GM21447 (cell line): ENCODE results near the gene CSNK2A2.

Experiments
- ATAC-seq: cut with Tn5 transposase; IDR thresholded peaks from one replicate; pipeline ENCODE4 v1.9.1; 2021; ENCODE audit not compliant: unreplicated experiment

The CSNK2A2 gene

DNA sequence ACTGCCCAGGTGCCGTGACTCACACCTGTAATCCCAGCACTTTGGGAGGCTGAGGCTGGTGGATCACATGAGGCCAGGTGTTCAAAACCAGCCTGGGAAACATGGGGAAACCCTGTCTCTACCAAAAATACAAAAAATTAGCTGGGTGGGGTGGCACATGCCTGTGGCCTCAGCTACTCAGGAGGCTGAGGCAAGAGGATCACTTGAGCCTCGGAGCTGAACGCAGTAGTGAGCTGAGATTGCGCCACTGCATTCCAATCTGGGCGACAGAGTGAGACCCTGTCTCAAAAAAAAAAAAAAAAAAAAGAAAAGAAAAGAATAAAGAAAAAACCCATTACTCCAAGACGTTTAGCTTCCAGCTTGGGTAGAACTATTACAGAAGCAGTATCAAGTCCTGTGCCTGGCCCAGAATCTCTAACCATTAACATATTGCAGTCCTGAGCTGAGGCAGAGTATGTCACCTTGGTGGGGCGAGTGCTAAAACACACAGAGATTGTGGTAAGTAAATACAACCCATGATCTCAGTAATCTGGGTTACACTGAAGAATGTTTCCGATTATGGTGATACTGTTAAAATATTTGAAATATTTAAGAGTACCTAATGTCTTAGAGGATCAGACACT is 45.5 kb downstream of the CSNK2A2 start:
- ATAC-seq, result no peak

DNA sequence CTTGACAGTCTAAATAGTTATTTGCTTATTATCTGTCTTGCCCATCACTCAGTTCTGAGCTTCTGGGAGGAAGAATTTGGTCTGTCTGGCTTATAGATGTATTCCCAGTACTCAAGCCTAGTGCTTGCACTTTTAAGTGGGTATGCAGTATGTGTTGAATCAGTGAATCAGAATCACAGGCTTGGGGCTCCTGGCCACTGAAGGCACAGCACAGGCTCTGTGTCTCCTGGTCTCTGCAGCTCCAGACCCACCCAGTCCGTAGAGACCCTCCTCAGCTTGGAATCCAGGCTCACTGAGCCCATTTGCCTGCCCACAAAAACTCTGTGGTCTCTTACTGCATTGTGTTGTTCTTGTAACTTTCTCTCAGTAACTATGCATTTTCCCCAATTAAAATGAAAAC is 49.4 kb downstream of the CSNK2A2 start:
- no peak for ATAC-seq

DNA sequence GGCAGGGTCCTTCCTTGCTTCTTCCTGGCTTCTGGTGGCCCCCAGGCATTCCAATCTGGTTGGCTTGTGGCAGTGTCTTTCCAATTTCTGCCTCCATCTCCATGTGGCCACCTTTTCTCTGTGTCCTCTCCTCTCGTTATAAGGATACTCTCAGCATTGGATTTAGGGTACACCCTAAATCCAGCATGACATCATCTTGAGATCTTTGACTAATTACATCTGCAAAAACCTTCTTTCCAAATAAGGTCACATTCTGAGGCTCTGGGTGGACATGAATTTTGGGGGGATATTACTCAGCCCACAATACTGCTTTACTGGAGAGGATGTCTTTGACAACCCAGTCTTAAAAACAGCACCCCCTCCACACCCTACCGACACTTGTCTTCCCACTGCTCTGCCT is 49.8 kb downstream of the CSNK2A2 start:
- ATAC-seq, result no peak

DNA sequence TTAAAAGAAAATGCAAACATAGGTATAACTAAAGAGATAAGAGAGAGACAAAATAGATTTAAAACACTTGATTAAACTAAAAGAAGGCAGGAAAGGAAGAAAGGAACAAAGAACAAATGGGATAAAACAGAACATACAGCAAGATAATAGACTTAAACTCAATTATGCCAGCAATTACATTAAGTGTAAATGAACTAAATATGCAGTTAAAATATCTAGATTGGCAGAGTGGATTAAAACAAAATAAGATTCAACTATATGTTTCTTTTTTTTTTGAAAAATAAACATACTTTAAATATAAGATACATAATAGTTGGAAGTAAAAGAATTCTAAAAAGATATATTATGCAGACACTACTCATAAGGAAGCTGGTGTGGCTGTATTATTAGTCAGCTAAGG is 59.1 kb downstream of the CSNK2A2 start:
- ATAC-seq, result no peak

DNA sequence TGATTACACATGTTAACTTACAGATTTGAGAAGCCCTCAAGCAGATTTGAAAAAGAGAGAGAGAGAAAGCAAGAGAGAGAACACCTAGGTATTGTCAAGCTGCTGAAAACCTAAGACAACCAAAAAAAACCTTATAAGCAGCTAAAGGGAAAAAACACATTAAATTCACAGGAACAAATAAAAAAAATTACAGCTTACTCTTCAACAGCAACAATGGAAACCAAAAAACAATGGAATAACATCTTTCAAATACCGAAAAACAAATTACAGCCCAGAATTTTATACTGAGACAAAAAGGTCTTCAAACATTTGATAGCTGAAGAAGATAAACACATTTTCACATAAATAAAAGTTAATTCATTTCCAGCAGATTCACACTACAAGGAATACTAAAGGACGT is 60.3 kb downstream of the CSNK2A2 start:
- ATAC-seq, result no peak

DNA sequence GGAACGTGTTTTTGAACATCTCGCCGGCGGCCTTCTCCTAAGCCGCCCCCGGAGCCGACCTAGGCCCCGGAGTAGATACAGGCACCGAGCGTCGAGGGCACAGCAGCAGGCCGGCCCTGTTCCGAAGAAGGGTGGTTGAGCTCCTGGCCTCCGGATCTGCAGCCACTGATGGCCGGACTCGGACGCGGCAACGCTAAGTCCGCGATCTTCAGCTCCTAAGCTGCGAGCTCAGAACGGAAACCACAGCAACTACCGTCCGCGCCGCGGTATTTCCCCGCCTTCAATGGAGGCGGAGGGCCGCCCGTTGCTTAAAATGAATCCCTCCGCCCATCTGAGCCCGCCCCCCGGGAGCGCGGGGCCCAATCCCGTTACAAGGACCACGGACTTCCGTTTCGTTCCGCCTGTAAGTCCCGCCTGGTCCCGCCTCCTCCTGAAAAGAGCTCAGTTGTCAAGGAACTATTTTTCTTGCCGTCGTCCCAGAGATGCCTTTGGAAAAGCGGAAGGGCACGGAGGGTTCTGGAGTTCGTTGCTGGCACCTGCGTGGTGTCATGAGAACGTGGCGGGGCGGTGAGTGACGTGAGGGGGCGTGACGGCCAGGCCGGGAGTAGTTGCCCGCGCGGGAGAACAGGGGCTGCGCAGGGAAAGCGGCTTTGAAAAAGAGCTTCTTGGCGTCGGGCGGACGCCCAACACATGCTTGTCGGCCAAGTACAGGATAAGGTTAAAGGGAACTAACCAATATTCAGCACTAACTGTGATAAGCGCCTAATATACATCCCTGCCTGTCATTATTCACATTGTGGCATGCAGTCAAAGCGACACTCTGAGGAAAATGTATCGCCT is 68.6 kb downstream of the CSNK2A2 start, which contains the start of gene CFAP20:
Gene CFAP20 (minus strand): TSS at position 285 of the 840 bp plus-strand sequence. CDS start 266 bp downstream, at position 19.
- ATAC-seq, result peak; percentile 78

DNA sequence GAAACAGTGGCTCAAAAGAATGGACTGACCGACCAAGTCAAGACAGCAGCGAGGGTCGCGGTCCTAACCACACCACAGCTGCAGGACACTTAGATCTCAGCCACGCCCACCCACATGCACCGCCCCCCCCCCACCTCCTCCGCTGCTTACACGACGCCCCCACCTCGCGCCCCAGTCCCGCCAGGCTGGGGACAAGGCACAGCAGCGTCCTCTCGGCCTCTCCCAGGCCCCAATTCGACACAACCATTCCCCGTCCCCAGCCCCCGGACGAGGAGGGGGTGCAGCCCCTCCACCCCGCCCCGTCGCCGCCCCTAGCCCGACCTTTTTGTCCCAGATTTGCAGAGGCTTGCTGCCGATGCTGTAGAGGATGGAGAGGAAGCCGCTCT is 69.2 kb downstream of the CSNK2A2 start:
- ATAC-seq, result peak; percentile 16

DNA sequence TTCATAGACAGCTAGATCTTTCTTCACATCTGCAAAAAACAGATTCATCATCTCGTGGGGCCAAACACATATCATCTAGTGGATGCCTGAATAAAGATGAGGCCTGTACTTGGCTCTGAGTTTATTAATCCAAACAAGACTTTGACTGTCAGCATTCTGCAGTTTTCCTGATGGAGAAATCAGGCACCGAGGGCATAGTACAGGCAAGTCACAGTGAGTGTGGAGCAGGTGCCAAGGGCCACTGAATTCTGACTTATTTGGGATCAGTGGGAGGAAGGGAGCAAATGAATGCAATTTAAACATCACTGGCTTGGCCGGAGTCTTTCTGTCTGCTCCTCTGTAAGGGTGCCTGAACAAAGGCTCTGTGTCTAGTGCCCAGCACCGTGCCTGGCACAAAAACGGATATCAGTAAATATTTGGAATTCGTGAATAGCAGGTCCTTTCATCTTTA is 69.7 kb downstream of the CSNK2A2 start:
- no peak for ATAC-seq

DNA sequence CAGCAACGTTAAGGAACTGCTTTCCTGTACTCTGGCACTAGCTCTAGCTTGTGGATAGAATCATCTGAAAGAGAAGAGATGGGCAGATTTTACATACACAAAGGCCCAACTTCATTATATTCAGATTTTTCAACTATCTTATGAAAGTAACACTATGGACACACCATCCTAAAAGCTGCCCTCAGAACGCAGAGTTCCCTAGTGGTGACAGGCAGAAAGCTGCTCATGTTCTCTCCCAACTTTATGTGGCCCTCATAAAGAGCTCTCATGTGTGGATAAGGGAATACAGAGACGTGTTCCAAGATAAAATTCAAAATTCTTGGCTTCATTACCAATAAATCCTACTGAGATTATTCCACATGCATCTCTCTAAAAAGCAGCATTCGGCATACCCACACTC is 70.3 kb downstream of the CSNK2A2 start:
- ATAC-seq, result no peak

DNA sequence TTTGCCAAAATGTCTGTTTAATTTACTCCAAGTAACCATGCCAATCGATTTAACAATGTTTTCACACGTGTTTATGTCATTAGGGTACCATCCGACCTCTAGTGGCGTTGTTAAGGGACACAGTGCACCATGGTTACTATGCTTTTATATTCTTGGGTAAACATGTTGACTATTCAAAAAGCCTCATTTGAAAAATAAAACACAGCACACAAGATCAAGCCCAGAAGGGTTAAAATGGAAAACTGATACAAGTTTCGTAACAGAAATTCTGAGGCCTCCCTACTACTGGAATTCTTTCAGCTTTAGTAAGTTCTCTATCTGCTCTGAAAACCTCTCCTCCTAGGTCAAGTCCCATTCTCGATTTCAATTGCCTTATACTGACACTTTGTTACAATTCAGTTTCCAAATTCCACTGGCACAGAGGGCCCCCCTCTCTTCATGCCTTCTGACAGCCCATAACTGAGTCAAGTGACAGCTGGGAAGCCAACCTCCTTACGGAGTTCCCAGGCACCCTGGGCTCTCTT is 70.8 kb downstream of the CSNK2A2 start:
- ATAC-seq, result no peak

DNA sequence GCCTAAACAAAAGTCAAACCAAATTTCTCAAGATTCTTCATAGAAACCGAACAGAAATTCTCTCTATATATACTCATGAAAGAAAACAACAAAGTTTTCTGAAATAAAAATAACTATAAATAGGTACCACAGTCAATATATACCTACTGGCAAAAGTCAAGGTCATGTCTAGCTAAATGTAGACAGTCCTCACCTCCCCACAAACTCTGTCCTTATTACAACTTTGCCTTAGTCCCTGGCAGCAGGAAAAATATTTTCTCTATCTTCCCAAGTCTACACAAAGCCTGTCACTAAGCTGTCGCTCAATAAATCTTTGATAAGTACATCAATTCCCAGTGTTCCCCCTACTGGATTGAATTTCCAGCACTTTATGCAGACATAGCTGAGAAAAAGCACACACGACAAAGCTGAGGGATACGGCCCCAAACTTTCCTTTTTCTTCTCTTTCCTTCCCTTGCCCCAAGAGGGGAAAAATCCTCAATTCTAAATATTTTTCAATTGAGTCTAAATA is 71.4 kb downstream of the CSNK2A2 start:
- ATAC-seq, result no peak

DNA sequence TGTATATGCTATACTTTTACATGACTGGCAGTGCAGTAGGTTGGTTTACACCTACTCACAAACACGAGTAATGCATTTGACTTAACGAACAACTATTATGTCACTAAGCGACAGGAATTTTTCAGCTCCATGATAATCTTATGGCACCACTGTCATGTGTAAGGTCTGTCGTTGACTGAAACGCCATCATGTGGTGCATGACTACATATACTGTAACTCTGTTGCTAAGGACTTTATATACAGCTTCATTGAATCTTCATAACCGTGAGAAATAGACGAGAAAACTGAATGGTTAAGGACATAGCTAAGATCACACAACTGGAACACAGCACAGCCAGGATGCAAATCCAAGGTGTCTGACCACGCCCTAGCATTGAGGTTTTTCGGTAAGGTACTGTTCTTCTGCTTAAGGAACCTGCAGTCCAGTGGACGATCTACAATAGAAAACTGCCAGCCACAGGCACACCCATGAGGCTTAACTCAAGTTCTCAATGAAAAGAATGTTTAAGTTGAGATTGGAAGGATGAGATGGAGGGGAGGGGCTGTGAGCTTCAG is 72.0 kb downstream of the CSNK2A2 start:
- ATAC-seq, result no peak

DNA sequence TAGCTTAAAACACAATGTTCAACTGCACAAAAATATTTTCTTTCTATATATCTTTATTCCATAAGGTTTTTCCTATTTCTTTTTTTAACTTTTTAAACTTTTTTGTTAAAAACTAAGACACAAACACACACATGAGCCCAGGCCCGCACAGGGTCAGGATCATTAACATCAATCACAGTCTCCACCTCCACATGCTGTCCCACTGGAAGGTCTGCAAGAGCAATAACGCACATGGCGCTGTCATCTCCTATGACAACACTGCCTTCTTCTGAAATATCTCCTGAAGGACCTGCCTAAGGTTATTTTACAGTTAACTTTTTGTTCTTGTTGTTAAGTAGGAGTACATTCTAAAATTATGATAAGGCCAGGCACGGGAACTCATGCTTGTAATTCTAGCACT is 72.9 kb downstream of the CSNK2A2 start:
- ATAC-seq, result no peak

DNA sequence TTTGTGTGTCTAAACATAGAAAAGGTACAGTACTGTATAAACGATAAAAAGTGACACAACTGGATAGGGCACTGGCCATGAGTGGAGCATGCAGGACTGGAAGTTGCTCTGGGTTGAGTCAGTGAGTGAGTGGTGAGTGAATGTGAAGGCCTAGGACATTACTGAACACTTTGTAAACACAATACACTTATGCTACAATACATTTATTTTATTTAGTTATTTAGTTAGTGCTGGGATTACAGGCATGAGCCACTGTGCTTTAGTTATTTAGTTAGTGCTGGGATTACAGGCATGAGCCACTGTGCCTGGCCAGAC is 73.3 kb downstream of the CSNK2A2 start:
- ATAC-seq, result no peak

DNA sequence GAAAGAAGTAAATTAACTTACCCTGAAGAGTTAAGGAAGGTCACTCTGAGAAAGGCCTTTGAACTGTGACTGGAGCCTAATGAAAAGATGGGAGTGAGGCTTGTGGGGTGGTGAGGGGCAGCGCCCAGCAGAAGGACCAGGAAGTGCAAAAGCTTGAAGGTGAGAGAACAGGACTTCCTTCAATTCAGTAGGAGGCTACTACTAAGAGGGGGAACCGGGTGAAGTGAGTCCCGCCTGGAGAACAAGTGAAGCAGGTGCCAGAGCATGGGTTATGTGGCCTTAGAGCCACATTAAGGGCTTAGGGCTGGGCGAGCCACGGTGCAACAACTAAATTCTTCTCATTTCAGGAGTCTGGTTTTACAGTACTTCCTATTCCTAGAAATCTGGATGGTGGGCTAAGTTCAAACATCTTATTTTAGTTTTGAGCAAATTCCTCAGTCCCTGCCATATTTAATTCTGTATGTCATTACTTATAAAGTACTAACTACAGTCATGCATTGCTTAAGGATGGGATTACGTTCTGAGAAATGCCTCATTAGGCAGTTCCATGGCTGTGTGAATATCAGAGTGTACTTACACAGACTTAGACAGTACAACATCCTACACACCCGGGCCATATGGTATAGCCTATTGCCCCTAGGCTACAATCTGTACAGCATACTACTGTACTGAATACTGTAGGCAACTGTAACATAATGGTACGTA is 73.9 kb downstream of the CSNK2A2 start:
- no peak for ATAC-seq

DNA sequence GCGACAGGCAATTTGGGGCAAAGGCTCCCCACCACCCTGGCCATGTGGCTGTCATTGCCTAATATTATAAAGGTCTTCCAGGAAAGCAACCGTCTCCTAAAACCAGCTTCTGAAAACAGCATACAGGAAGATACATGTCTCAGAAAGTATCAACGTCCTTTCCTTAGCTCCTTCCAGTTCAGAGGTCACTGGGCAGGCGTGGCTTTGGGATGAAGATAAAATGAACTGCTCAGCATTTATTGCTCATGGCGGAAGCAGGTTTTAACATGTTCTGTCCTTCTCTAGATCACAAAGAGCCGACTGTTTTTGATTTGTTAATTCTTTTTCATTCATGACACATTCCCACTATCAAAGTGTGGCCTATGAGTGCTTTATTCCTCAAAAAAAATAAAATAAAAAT is 76.8 kb downstream of the CSNK2A2 start:
- no peak for ATAC-seq

DNA sequence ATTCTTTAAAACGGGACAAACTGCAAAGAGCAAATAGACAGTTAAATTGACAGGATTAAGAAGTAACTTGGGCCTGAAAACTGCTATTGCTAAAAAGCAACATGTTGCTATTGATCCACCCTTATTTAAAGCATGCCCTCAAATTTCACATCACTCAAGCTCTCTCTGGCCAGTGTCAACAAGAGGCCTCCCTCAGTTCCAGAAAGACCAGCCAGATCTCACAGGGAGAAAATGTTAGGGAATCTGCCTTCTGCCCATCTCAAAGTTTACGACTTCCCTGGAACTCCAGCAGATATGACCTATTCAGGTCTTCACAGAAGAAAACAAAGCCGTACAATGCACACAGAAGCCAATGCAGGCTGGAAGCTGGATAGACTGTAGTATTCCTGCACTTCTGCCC is 77.7 kb downstream of the CSNK2A2 start:
- no peak for ATAC-seq

DNA sequence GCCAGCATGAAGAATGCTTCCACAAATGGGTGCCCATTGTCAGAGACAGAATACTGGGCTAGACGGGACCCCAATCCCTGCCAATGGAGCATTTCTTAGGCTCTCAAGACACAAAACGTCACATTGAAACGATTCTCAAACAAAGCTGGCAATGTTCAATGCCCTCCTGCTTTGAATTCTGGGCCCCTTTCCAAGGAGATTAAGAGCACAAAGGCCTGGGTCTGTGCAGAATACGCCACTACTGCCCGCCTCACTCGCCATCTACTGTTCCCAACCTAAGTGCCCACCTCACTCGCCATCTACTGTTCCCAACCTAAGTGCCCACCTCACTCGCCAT is 78.4 kb downstream of the CSNK2A2 start:
- no peak for ATAC-seq

DNA sequence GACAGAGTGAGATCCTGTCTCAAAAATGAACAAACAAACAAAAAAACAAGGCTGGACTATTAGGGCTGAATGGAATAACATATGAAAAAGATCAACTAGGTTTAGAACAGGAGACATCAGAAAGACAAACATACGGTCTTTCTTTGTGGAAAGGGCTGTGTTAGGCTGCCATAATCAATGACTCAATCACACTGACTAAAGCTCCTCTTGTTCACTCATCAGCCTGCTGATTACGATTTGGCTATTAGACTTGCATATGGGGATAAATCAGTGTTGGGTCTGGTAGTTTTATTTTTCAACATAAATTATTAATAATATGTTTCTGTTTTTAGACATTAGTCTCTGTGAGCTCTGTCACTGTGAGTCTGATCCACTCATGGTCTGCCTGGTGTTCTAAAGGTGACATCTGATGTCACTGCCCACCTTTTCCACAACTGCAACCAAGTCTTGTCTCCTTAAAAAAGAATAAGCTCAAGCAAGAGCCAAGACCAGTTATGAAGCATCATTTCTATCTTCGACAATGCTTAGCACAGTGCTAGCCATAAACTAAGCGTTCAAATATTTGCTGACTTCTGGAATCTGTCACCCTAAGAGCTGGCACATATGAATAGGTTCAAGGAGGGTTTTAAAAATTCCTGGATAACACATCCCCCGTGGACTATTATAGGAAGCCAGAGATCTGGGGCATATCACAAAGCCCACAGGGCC is 79.0 kb downstream of the CSNK2A2 start:
- no peak for ATAC-seq

DNA sequence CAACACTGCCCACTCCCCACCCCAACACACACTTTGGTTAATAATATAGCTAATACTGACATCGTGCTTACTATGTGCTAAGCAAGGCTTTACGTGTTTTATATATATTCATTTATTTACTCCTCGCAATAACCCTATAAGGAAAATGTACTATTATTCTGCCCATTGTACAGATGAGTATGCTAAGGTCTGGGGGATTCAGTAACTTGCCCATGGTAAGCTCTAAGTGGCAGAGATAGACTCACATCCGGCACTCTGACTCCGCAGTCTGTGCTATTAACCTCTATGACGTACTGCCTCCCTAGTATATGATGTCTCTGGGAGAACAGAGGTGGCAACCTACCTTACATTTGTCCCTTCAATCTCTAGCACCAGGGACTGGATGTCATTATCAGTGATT is 81.4 kb downstream of the CSNK2A2 start:
- no peak for ATAC-seq

DNA sequence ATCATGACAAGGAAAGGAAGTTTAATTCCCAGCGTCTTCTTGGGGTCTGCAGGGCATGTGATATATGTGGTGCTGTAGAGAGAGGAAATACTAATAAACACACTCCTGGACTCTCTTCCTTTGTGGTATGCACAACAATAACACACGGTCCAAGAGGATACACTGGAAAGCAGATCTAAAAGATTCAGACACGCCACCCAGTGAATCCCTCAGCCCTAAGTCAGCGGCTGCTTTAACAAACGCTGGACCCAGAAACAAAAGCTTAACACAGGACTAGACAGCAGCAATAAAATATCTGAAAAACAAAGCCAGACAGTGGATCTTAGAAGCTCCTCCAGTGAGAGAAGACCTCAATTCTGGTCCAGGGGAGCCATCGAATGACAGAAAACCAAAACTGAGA is 81.8 kb downstream of the CSNK2A2 start:
- ATAC-seq, result no peak
